SK-N-MC (cell line): ENCODE results near the gene MAP3K2.

Source experiments
- EZH2 ChIP-seq: fragments of 200-600 bp; sonication (generic); IDR thresholded peaks from one replicate; pipeline ENCODE4 v1.6.1; 2017; ENCODE audit warnings: antibody characterized with exemption
- FOXP2 ChIP-seq: optimal IDR thresholded peaks from 2 replicates; pipeline ENCODE3; 2011; ENCODE audit warnings: mild to moderate bottlenecking, moderate library complexity; ENCODE audit not compliant: insufficient read depth; ENCODE audit errors: extremely low read length, control extremely low read depth
- POLR2AphosphoS5 ChIP-seq: IDR thresholded peaks from 2 replicates; pipeline ENCODE4 v1.6.1; 2012; ENCODE audit warnings: mild to moderate bottlenecking, low read depth, low read length, borderline replicate concordance

DNA sequence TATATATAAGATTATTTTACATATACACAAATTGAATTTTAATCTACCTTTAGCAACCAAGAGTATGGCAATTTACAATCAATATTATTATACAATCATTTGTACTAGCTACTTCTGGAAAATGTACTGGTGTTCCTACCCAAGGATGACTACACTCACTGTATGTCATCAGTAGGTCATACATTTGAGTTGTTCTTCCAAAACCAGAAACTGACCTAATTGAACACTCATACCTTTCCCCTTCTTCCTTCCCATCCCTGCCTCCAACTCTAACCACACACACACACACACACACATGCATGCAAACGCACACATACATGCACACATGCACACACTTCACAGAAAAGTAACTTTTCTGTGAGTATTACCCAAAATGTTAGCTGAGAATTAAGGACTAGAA is 85.6 kb downstream of the MAP3K2 start:
- TF ChIP-seq EZH2 (no peak), POLR2AphosphoS5 (no peak), FOXP2 (no peak)
